ENCODE measurements around the gene RNF208.

RNF208 gene

GRCh38 chr9:137172901-137173795 is 48.9 kb downstream of the RNF208 start:
- DNase-seq = no peak

- no peak for DNase-seq
Observed at GRCh38 chr9:137171149-137171900, 50.7 kb downstream of the RNF208 start.

- DNase-seq = no peak
Observed at GRCh38 chr9:137170486-137171148, 51.4 kb downstream of the RNF208 start.

Data from fibroblast of skin of right biceps (primary cell).